GM19468 (cell line): ENCODE results near the gene PAXIP1.
"Not testable (repeated sequence)": the region's sequence is repeated elsewhere in the genome, so short reads cannot be mapped to it uniquely, and the experiment has no call there.

Experiments used
- ATAC-seq: cut with Tn5 transposase; IDR thresholded peaks from one replicate; pipeline ENCODE4 v1.9.1; 2021; ENCODE audit warnings: mild to moderate bottlenecking, moderate library complexity, moderate number of reproducible peaks; ENCODE audit not compliant: unreplicated experiment; ENCODE audit errors: extremely low read depth

Gene PAXIP1, protein sequence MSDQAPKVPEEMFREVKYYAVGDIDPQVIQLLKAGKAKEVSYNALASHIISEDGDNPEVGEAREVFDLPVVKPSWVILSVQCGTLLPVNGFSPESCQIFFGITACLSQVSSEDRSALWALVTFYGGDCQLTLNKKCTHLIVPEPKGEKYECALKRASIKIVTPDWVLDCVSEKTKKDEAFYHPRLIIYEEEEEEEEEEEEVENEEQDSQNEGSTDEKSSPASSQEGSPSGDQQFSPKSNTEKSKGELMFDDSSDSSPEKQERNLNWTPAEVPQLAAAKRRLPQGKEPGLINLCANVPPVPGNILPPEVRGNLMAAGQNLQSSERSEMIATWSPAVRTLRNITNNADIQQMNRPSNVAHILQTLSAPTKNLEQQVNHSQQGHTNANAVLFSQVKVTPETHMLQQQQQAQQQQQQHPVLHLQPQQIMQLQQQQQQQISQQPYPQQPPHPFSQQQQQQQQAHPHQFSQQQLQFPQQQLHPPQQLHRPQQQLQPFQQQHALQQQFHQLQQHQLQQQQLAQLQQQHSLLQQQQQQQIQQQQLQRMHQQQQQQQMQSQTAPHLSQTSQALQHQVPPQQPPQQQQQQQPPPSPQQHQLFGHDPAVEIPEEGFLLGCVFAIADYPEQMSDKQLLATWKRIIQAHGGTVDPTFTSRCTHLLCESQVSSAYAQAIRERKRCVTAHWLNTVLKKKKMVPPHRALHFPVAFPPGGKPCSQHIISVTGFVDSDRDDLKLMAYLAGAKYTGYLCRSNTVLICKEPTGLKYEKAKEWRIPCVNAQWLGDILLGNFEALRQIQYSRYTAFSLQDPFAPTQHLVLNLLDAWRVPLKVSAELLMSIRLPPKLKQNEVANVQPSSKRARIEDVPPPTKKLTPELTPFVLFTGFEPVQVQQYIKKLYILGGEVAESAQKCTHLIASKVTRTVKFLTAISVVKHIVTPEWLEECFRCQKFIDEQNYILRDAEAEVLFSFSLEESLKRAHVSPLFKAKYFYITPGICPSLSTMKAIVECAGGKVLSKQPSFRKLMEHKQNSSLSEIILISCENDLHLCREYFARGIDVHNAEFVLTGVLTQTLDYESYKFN

DNA sequence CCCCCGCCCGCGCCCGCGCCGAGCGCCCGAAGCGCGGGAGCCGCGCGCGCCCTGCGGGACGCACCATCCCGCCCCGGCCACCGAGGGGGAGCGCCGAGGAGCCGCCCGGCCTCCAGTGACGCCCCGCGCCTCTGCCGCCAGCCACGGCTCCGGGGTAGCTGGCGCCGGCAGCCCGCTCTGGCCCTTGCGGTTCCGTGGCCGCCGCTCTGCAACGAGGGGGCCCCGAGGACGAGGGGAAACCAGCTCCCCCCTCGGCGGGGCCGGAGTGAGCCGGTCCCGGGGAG lies at the start of gene PAXIP1:
PAXIP1 (minus strand) TSS at position 33 of the 284 bp plus-strand sequence. CDS start 195 bp downstream, outside the sequence.
- peak; percentile 21 for ATAC-seq

DNA sequence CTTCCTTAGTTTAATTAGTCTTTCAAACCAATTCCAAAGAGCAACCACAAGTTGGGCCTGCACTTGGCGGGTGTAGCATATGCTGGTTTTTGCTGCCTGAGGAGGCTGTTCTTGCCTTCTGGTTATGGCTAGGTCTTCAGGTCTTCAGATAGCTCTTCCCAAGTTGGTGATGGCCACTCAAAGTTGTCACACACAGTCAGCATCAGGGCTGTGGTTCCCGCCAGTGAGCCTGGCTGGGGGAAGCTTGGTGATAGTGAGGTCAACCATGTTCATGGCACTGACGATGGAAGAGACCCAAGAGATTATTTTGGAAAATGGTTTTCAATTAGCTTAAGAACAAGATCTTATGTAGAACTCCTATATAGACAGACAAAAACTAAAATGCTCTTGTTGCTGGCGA lies 48.4 kb upstream of the PAXIP1 start:
- ATAC-seq, result no peak

DNA sequence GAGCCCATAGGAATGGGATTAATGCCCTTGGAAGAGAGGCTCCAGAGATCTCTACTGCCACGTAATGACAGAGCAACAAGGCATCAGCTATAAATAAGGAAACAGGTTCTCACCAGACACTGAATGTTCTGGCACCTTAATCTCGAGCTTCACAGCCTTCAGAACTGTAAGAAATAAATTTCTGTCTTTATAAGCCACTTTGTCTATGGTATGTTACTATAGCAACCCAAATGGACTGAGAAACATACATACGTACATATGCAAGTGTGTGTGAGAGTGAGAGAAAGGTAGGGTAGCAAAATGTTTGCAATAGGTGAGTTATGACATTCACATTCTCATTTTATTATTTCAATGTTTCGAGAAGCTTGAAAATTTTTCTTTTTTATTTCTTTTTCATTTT lies 45.1 kb upstream of the PAXIP1 start:
- ATAC-seq, result no peak

DNA sequence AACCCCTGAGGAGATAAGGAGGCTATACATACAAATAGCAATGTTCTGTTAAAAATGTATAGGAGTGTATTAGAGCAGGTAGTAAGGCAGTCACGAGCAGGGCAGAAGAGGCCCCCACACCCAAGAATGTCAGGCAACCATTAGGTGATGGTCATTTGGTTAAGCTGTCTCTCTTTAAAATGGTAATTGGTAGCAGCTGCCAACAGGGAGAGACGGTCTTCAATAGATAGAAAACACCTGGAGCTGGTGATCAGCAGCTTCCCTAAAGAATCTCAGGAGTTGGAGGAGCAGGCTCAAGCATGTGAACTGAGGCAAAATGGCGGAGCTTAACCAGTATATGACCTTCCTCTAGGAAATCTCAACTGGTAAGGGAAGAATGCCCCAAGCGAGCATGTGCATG lies 40.8 kb upstream of the PAXIP1 start:
- no peak for ATAC-seq

DNA sequence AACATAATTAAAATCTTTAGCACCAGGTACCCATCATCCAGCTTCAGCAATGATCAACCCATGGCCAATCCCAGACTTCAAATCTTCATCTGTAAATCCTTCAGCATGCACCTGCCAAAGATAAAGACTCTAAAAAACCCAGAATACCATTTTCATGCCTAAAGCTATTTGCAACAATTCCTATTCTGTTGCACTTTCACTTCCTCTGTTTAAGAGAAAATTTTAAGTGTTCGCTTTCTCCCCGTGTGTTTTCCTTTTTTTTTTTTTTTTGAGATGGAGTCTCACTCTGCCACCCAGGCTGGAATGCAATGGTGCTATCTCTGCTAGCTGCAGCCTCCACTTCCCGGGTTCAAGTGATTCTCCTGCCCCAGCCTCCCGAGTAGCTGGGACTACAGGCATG lies 35.4 kb upstream of the PAXIP1 start:
- no peak for ATAC-seq

DNA sequence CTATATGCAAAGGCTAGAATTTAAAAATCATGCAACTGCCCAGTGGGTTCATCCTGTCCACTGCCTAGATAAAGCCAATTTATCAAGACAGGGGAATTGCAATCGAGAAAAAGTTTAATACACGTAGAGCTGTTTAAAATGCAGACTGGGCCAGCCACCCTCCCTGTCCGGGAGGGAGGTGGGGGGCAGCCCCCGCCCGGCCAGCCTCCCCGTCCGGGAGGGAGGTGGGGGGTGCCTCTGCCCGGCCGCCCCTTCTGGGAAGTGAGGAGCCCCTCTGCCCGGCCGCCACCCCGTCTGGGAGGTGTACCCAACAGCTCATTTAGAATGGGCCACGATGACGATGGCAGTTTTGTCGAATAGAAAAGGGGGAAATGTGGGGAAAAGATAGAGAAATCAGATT lies 31.6 kb upstream of the PAXIP1 start:
- not testable (repeated sequence) for ATAC-seq

GRCh38 chr7:155032978-155033377 lies 30.1 kb upstream of the PAXIP1 start:
- ATAC-seq, result no peak

DNA sequence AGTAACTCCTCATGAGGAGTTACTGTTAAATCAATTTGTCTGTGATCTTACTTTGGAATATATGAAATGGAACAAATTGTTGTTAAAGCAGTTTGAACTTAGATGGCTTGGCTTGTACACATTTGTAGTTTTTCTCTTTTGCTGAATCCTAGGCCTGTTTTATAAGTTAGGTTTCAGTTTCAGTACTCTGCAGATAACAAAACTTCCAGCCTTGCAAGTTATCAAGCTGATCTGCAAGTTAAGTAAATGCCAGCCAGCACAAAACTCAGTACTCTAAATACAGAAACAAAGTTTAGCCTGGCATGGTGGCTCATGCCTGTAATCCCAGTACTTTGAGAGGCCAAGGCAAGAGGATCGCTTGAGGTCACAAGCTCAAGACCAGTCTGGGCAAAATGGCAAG lies 25.0 kb upstream of the PAXIP1 start:
- ATAC-seq, result no peak

GRCh38 chr7:155021699-155022145 lies 18.8 kb upstream of the PAXIP1 start:
- ATAC-seq, result no peak

GRCh38 chr7:155020996-155021395 lies 18.1 kb upstream of the PAXIP1 start:
- ATAC-seq, result no peak

- no peak for ATAC-seq
Observed at GRCh38 chr7:155017834-155018233, 14.9 kb upstream of the PAXIP1 start.

- ATAC-seq, result no peak
Observed at GRCh38 chr7:155011086-155011485, 8.2 kb upstream of the PAXIP1 start.

GRCh38 chr7:155009570-155010157 lies 6.7 kb upstream of the PAXIP1 start:
- no peak for ATAC-seq

DNA sequence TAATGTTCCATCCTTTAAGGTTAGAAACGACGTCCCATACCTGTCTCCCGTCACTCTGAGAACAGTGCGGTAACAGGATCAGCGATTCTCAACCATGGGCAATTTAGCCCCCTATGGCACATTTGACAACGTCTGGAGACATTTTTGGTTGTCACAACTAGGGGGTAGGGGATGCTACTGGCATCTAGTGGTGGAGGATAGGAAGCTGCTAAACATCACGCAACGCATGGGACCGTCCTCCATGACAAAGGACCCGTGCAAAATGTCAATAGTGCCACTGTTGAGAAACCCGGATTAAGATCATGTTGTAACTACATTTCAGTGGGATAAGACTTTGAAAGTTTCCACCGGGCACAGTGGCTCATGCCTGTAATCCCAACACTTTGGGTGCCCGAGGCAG lies 5.0 kb upstream of the PAXIP1 start:
- ATAC-seq, result no peak

DNA sequence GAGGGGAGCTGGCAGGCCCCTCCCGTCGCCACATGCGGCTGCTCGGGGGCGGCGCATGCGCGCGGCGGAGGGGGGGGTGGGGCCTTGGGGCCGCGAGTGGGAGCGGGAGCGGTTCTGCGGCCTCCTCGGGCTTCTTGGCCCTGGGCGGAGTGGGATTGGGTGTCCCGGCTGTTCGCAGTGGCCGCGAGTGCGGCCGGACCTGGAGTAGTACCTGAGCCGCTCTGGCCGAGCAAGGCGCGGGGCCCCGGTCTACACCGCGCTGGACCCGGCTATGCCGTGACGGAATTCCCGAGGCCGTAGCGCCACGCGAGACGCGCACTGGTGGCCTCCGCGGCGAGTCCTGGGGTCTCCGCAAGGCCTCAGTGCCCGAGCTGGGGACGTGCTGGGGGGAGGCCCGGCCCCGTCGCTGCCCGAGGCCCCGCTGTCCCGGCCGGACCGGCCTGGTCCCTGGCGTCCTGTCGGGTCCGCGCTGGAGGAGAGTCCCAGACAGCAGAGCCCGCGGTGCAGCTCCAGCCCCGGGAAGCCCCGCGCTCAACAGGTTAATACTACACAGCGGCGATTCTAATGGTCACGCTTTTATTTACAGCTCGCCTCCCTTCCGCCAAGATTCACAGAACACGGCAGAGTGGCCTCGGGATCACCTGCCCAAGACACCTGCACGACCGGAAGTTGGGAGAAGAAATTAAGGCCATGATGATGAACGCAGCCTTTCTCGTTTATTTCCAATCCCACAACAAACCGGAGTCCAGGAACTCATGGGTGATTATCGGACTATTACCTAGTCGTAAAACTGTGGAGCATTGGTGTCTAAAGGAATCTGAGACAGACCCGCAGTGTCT lies 671 bp upstream of the PAXIP1 start:
- ATAC-seq, result peak; percentile 26

- peak; percentile 17 for ATAC-seq
Observed at GRCh38 chr7:155002411-155003091, 373 bp downstream of the PAXIP1 start.

DNA sequence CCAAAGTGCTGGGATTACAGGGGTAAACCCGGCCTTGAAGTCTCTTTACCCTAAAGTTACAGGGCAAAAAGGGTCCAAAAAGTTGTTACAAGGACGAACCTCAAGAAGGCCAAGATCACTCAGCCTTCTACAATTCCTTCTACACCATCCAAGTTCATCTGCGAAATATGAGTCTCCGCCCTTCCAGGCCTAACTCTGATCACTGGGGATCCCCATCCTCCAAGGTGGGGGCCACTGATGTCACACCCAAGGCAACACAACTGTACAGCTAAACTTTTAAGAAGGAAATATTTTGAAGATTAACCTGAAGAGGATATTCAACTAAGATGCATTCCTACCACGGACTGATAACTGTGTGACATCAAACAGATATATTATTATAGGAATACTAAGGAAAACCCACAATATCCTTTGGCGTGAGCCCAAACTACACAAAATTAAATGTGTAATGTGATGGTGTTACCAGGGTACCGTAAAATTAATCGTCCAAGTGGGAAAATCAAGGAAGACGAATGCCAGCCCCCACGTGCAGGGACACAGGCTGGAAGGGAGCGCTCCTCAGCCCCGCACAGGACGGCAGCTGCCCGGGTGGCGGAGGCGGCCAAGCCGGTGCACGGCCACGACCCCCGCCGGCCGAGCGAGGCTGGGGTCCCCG lies 1.0 kb downstream of the PAXIP1 start:
- ATAC-seq, result no peak

DNA sequence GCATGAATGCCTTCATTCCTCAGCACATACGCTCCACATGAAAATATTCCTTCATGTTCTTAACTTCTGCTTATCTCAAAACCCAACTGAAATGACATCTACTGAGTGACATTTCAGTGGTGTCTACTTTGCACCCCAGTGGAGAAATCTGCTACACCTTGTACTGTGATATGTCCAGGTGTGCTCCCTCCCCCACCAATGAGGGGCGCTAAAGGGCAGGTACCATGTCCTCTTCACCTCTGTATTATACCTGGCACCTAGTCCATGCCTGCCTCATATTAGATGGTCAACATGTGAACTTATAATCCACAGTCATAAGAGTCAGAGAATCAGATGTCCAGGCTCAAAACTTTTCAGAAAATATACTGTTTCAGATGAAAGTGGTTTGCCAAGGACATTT lies 2.1 kb downstream of the PAXIP1 start:
- ATAC-seq, result no peak

DNA sequence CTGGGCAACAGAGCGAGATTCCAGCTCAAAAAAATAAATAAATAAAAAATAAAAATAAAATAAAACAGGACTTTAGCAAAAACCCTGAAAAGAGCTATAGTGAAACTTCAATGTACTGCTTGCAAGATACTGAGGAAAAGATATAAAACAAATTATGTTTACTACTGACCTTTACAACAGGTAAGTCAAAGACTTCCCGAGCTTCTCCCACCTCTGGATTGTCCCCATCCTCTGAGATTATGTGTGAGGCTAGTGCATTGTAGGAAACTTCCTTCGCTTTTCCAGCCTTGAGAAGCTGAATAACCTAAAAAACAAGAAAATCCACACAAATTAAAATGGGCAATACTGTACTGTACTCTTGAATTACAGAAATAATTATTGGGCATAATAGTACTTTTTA lies 4.4 kb downstream of the PAXIP1 start:
- ATAC-seq, result no peak
